HepG2 (cell line): ENCODE data around the gene SLC25A52. TPM values are rescaled to one million over a fixed set of nuclear protein-coding genes. Genes with fewer than 3 reads are reported as not detected.

ENCODE experiments used
- ARID3A ChIP-seq: IDR thresholded peaks from 2 replicates; pipeline ENCODE4 v1.6.1; 2012; ENCODE audit warnings: low read depth, low read length, improper control_type of control experiment
- CEBPG ChIP-seq: IDR thresholded peaks from 2 replicates; pipeline ENCODE4 v1.6.1; 2016
- MTA1 ChIP-seq: sonication (generic); formaldehyde crosslinking; IDR thresholded peaks from 2 replicates; pipeline ENCODE4 v1.4.0; 2020; ENCODE audit warnings: missing genetic modification reagents, mild to moderate bottlenecking, borderline replicate concordance
- MTF1 ChIP-seq: sonication (generic); formaldehyde crosslinking; IDR thresholded peaks from 2 replicates; pipeline ENCODE4 v1.5.0; 2020; ENCODE audit warnings: missing genetic modification reagents
- PHF8 ChIP-seq: sonication (generic); formaldehyde crosslinking; IDR thresholded peaks from 2 replicates; pipeline ENCODE4 v1.5.0; 2020; ENCODE audit warnings: missing genetic modification reagents
- USF2 ChIP-seq, 2 experiments: sonication (generic) in 1 of 2; formaldehyde crosslinking in 1 of 2; IDR thresholded peaks; 2 replicates each; pipeline versions ENCODE4 v1.5.1 to v1.6.1; 2011 to 2020; ENCODE audit warnings: borderline replicate concordance in 1 of 2, low read depth in 1 of 2, low read length in 1 of 2, mild to moderate bottlenecking in 1 of 2, missing genetic modification reagents in 1 of 2, moderate library complexity in 1 of 2
- ZBTB33 ChIP-seq: sonication (generic); formaldehyde crosslinking; IDR thresholded peaks from 2 replicates; pipeline ENCODE4 v1.4.0; 2020; ENCODE audit warnings: missing genetic modification reagents
- ZFAT ChIP-seq: sonication (generic); formaldehyde crosslinking; conservative IDR thresholded peaks from 2 replicates; pipeline ENCODE4 v1.8.1; 2023; ENCODE audit warnings: missing genetic modification reagents, inconsistent platforms
- ZNF12 ChIP-seq: sonication (generic); formaldehyde crosslinking; IDR thresholded peaks from 2 replicates; pipeline ENCODE4 v1.5.0; 2020; ENCODE audit warnings: missing genetic modification reagents
- polyA plus RNA-seq, 8 experiments: library from polyadenylated mRNA; depleted of rRNA in 3 of 8; stranded (reverse) in 7 of 8; unstranded in 1 of 8; fragments of >200 nt; fragmentation: Illumina TruSeq in 4 of 8; extraction: Trizol in 4 of 8; gene quantifications; 2 replicates each; pipeline versions ENCODE4 v1.2.1 to v1.2.3, GENCODE V29; 2011 to 2016; ENCODE audit warnings: low read depth in 4 of 8, missing spikeins in 1 of 8, mixed read lengths in 1 of 8; ENCODE audit not compliant: insufficient read depth in 1 of 8
- total RNA-seq, 5 experiments: library from RNA; depleted of rRNA; stranded (reverse); fragments of >200 nt; fragmentation: Illumina TruSeq; extraction: Trizol; gene quantifications; 2 replicates each; pipeline ENCODE4 v1.2.3, GENCODE V29; 2016; ENCODE audit warnings: low read depth in 1 of 5

SLC25A52 gene
- total and polyA plus RNA-seq, 2 of the 13 experiments (the other 11 are each of a cell fraction or from before 2014, with no cell fraction given) = 0.46 TPM; not detected in 1

GRCh38 chr18:31773774-31774476 is 13.2 kb upstream of the SLC25A52 start (continued):
- peak; percentile 38; the same call in 1 of the 2 replicates for TF ChIP-seq ARID3A
- peak; percentile 89; the same call in 1 of the 2 replicates for TF ChIP-seq ZFAT (CRISPR knock-in tag)
- TF ChIP-seq CEBPG (CRISPR knock-in tag) = peak; percentile 17; the same call in 1 of the 2 replicates
- no peak for TF ChIP-seq PHF8
- no peak for TF ChIP-seq USF2 (IDR thresholded peaks at IDR 0.05; ENCODE audit: low read depth, low read length)
- no peak for TF ChIP-seq USF2 (CRISPR knock-in tag; IDR thresholded peaks at IDR 0.05; ENCODE audit: borderline replicate concordance)
- TF ChIP-seq ZBTB33 (CRISPR knock-in tag) = no peak
- TF ChIP-seq MTF1 (CRISPR knock-in tag) = no peak
- TF ChIP-seq ZNF12 = no peak
- TF ChIP-seq MTA1 (CRISPR knock-in tag) = no peak
